HepG2 (cell line): ENCODE measurements around the gene CYSRT1. TPM values are rescaled to one million over a fixed set of nuclear protein-coding genes. Genes with fewer than 3 reads are reported as not detected.

Experiments used
- CHCHD3 ChIP-seq: sonication (generic); formaldehyde crosslinking; IDR thresholded peaks from 2 replicates; pipeline ENCODE4 v1.8.0; 2022; ENCODE audit warnings: mild to moderate bottlenecking, missing genetic modification reagents, moderate library complexity
- ETV5 ChIP-seq: IDR thresholded peaks from 2 replicates; pipeline ENCODE4 v1.6.1; 2018; ENCODE audit warnings: missing biosample characterization, missing genetic modification reagents, inconsistent platforms, borderline replicate concordance
- FOSL2 ChIP-seq: sonication (generic); formaldehyde crosslinking; IDR thresholded peaks from 2 replicates; pipeline ENCODE4 v1.4.0; 2020; ENCODE audit warnings: missing genetic modification reagents
- FOXM1 ChIP-seq: sonication (generic); formaldehyde crosslinking; IDR thresholded peaks from 2 replicates; pipeline ENCODE4 v1.5.0; 2020; ENCODE audit warnings: missing genetic modification reagents
- GATAD1 ChIP-seq: IDR thresholded peaks from 2 replicates; pipeline ENCODE4 v1.6.1; 2016; ENCODE audit warnings: missing genetic modification reagents, missing compliant biosample characterization
- KMT2B ChIP-seq: IDR thresholded peaks from 2 replicates; pipeline ENCODE4 v1.6.1; 2016; ENCODE audit warnings: missing genetic modification reagents, missing compliant biosample characterization
- NBN ChIP-seq: fragments of 450-650 bp; conservative IDR thresholded peaks from 2 replicates; pipeline ENCODE4 v1.6.1; 2017
- PAF1 ChIP-seq: IDR thresholded peaks from 2 replicates; pipeline ENCODE4 v1.6.1; 2016; ENCODE audit warnings: missing genetic modification reagents, missing compliant biosample characterization
- TEAD2 ChIP-seq: sonication (generic); formaldehyde crosslinking; IDR thresholded peaks from 2 replicates; pipeline ENCODE4 v1.9.0; 2021; ENCODE audit warnings: missing genetic modification reagents
- ZNF121 ChIP-seq: sonication (generic); formaldehyde crosslinking; IDR thresholded peaks from 2 replicates; pipeline ENCODE4 v1.5.0; 2020; ENCODE audit warnings: mild to moderate bottlenecking, missing genetic modification reagents
- ZNF224 ChIP-seq: sonication (generic); formaldehyde crosslinking; IDR thresholded peaks from 2 replicates; pipeline ENCODE4 v1.5.0; 2020; ENCODE audit warnings: mild to moderate bottlenecking, missing genetic modification reagents
- ZNF333 ChIP-seq: sonication (generic); formaldehyde crosslinking; IDR thresholded peaks from 2 replicates; pipeline ENCODE4 v1.4.0; 2020; ENCODE audit warnings: mild to moderate bottlenecking, missing genetic modification reagents, borderline replicate concordance
- ZNF34 ChIP-seq: sonication (generic); formaldehyde crosslinking; IDR thresholded peaks from 2 replicates; pipeline ENCODE4 v1.4.0; 2020; ENCODE audit warnings: mild to moderate bottlenecking, missing genetic modification reagents, borderline replicate concordance
- ZNF547 ChIP-seq: sonication (generic); formaldehyde crosslinking; IDR thresholded peaks from 2 replicates; pipeline ENCODE4 v1.5.1; 2020; ENCODE audit warnings: mild to moderate bottlenecking, missing genetic modification reagents
- ZNF570 ChIP-seq: sonication (generic); formaldehyde crosslinking; IDR thresholded peaks from 2 replicates; pipeline ENCODE4 v1.4.0; 2020; ENCODE audit warnings: mild to moderate bottlenecking, missing genetic modification reagents, borderline replicate concordance
- ZNF746 ChIP-seq: sonication (generic); formaldehyde crosslinking; IDR thresholded peaks from 2 replicates; pipeline ENCODE4 v1.8.0; 2022; ENCODE audit warnings: mild to moderate bottlenecking, missing genetic modification reagents
- ZNF772 ChIP-seq: sonication (generic); formaldehyde crosslinking; IDR thresholded peaks from 2 replicates; pipeline ENCODE4 v1.5.0; 2020; ENCODE audit warnings: mild to moderate bottlenecking, missing genetic modification reagents
- polyA plus RNA-seq, 8 experiments: library from polyadenylated mRNA; depleted of rRNA in 3 of 8; stranded (reverse) in 7 of 8; unstranded in 1 of 8; fragments of >200 nt; fragmentation: Illumina TruSeq in 4 of 8; extraction: Trizol in 4 of 8; gene quantifications; 2 replicates each; pipeline versions ENCODE4 v1.2.1 to v1.2.3, GENCODE V29; 2011 to 2016; ENCODE audit warnings: low read depth in 4 of 8, missing spikeins in 1 of 8, mixed read lengths in 1 of 8; ENCODE audit not compliant: insufficient read depth in 1 of 8
- total RNA-seq, 5 experiments: library from RNA; depleted of rRNA; stranded (reverse); fragments of >200 nt; fragmentation: Illumina TruSeq; extraction: Trizol; gene quantifications; 2 replicates each; pipeline ENCODE4 v1.2.3, GENCODE V29; 2016; ENCODE audit warnings: low read depth in 1 of 5
- TF ChIP-seq, protein P1 (sequence below): sonication (generic); formaldehyde crosslinking; IDR thresholded peaks from 2 replicates; pipeline ENCODE4 v1.8.1; 2022; ENCODE audit warnings: low read depth, mild to moderate bottlenecking, missing genetic modification reagents
- TF ChIP-seq, protein P2 (sequence below): sonication (generic); formaldehyde crosslinking; IDR thresholded peaks from 2 replicates; pipeline ENCODE4 v1.5.0; 2020; ENCODE audit warnings: mild to moderate bottlenecking, missing genetic modification reagents
- TF ChIP-seq, protein P3 (sequence below): sonication (generic); formaldehyde crosslinking; IDR thresholded peaks from 2 replicates; pipeline ENCODE4 v1.5.0; 2020; ENCODE audit warnings: mild to moderate bottlenecking, missing genetic modification reagents
- TF ChIP-seq, protein P4 (sequence below): sonication (generic); formaldehyde crosslinking; conservative IDR thresholded peaks from 2 replicates; pipeline ENCODE4 v1.8.0; 2022; ENCODE audit warnings: low read depth, missing genetic modification reagents
- TF ChIP-seq, protein P5 (sequence below): sonication (generic); formaldehyde crosslinking; IDR thresholded peaks from 2 replicates; pipeline ENCODE4 v1.5.0; 2020; ENCODE audit warnings: missing genetic modification reagents, mild to moderate bottlenecking, borderline replicate concordance

CYSRT1 gene
- total and polyA plus RNA-seq, 2 of the 13 experiments (the other 11 are each of a cell fraction or from before 2014, with no cell fraction given): 1.5 to 2.1 TPM

DNA sequence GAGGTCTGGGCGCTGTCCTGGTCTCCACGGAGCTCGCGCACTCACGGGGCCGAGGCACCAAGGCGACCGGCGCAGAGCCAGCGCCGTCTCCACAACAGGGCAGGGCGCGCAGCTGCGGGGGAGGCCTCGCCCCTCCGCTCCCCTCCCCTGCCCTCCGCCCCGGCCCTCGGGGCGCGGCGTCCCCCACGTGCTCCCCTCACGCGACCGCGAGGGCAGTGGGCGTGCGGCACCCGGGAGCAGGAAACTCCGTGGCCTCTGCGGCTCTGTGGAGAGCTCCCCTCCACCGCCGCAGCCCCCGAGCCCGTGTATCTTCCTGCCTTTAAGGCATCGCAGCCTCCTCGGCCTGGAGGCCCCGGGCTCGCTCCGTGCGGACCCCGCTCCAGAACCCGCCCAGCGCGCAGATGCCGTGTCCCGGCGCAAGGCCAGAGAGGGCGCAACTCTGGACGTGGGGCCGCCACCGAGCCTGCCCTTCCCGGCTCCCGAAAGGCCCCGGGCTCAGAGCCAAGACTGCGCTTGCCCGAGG, 15.4 kb downstream of the CYSRT1 start (continued):
- no peak for TF ChIP-seq ZNF34 (CRISPR knock-in tag)
- TF ChIP-seq ZNF121 (CRISPR knock-in tag): 0 out of 2 replicates have a peak, but pooled peaks have one; percentile 62
- TF ChIP-seq, protein P1, sequence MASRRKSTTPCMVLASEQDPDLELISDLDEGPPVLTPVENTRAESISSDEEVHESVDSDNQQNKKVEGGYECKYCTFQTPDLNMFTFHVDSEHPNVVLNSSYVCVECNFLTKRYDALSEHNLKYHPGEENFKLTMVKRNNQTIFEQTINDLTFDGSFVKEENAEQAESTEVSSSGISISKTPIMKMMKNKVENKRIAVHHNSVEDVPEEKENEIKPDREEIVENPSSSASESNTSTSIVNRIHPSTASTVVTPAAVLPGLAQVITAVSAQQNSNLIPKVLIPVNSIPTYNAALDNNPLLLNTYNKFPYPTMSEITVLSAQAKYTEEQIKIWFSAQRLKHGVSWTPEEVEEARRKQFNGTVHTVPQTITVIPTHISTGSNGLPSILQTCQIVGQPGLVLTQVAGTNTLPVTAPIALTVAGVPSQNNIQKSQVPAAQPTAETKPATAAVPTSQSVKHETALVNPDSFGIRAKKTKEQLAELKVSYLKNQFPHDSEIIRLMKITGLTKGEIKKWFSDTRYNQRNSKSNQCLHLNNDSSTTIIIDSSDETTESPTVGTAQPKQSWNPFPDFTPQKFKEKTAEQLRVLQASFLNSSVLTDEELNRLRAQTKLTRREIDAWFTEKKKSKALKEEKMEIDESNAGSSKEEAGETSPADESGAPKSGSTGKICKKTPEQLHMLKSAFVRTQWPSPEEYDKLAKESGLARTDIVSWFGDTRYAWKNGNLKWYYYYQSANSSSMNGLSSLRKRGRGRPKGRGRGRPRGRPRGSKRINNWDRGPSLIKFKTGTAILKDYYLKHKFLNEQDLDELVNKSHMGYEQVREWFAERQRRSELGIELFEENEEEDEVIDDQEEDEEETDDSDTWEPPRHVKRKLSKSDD (CRISPR knock-in tag): no peak; the same call in 1 of the 2 replicates
- TF ChIP-seq KMT2B (CRISPR knock-in tag): no peak
- TF ChIP-seq ZNF333: peak; percentile 46; the same call in 1 of the 2 replicates
- TF ChIP-seq NBN: no peak
- peak; percentile 89 for TF ChIP-seq ZNF746 (CRISPR knock-in tag)
- TF ChIP-seq GATAD1 (CRISPR knock-in tag): no peak; the same call in 1 of the 2 replicates
- TF ChIP-seq FOSL2 (CRISPR knock-in tag): no peak
- TF ChIP-seq ETV5: peak; percentile 25; the same call in 1 of the 2 replicates
- TF ChIP-seq, protein P2, sequence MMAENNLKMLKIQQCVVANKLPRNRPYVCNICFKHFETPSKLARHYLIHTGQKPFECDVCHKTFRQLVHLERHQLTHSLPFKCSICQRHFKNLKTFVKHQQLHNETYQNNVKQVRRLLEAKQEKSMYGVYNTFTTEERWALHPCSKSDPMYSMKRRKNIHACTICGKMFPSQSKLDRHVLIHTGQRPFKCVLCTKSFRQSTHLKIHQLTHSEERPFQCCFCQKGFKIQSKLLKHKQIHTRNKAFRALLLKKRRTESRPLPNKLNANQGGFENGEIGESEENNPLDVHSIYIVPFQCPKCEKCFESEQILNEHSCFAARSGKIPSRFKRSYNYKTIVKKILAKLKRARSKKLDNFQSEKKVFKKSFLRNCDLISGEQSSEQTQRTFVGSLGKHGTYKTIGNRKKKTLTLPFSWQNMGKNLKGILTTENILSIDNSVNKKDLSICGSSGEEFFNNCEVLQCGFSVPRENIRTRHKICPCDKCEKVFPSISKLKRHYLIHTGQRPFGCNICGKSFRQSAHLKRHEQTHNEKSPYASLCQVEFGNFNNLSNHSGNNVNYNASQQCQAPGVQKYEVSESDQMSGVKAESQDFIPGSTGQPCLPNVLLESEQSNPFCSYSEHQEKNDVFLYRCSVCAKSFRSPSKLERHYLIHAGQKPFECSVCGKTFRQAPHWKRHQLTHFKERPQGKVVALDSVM: peak; percentile 86
- TF ChIP-seq ZNF570 (CRISPR knock-in tag): no peak
- TF ChIP-seq, protein P3, sequence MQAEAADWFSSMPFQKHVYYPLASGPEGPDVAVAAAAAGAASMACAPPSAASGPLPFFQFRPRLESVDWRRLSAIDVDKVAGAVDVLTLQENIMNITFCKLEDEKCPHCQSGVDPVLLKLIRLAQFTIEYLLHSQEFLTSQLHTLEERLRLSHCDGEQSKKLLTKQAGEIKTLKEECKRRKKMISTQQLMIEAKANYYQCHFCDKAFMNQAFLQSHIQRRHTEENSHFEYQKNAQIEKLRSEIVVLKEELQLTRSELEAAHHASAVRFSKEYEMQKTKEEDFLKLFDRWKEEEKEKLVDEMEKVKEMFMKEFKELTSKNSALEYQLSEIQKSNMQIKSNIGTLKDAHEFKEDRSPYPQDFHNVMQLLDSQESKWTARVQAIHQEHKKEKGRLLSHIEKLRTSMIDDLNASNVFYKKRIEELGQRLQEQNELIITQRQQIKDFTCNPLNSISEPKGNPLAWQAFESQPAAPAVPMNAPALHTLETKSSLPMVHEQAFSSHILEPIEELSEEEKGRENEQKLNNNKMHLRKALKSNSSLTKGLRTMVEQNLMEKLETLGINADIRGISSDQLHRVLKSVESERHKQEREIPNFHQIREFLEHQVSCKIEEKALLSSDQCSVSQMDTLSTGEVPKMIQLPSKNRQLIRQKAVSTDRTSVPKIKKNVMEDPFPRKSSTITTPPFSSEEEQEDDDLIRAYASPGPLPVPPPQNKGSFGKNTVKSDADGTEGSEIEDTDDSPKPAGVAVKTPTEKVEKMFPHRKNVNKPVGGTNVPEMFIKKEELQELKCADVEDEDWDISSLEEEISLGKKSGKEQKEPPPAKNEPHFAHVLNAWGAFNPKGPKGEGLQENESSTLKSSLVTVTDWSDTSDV (CRISPR knock-in tag): no peak
- TF ChIP-seq, protein P4, sequence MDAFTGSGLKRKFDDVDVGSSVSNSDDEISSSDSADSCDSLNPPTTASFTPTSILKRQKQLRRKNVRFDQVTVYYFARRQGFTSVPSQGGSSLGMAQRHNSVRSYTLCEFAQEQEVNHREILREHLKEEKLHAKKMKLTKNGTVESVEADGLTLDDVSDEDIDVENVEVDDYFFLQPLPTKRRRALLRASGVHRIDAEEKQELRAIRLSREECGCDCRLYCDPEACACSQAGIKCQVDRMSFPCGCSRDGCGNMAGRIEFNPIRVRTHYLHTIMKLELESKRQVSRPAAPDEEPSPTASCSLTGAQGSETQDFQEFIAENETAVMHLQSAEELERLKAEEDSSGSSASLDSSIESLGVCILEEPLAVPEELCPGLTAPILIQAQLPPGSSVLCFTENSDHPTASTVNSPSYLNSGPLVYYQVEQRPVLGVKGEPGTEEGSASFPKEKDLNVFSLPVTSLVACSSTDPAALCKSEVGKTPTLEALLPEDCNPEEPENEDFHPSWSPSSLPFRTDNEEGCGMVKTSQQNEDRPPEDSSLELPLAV: no peak
- TF ChIP-seq, protein P5, sequence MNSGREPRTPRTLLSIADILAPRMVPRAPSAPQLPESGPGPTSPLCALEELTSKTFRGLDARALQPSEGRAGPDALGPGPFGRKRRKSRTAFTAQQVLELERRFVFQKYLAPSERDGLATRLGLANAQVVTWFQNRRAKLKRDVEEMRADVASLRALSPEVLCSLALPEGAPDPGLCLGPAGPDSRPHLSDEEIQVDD (CRISPR knock-in tag): peak; percentile 66; the same call in 1 of the 2 replicates
- no peak for TF ChIP-seq TEAD2 (CRISPR knock-in tag)
- peak; percentile 81; the same call in 1 of the 2 replicates for TF ChIP-seq ZNF772
- no peak for TF ChIP-seq FOXM1 (CRISPR knock-in tag)
- TF ChIP-seq ZNF224 (CRISPR knock-in tag): no peak
- TF ChIP-seq CHCHD3 (CRISPR knock-in tag): no peak
- TF ChIP-seq ZNF547 (CRISPR knock-in tag): peak; percentile 94
- TF ChIP-seq PAF1: no peak
